ENCODE measurements around the gene PLSCR2. TPM values are rescaled to one million over a fixed set of nuclear protein-coding genes. Genes with fewer than 3 reads are reported as not detected.

PLSCR2 gene, protein sequence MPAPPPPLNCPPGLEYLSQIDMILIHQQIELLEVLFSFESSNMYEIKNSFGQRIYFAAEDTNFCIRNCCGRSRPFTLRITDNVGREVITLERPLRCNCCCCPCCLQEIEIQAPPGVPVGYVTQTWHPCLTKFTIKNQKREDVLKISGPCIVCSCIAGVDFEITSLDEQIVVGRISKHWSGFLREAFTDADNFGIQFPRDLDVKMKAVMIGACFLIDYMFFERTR
- total RNA-seq (1.4 TPM), polyA plus RNA-seq (ENCODE audit: insufficient read depth, low read depth, low replicate concordance) (not detected)
- long read RNA-seq, donor 1 = 0 reads
- long read RNA-seq, donor 2 = 0 reads
- long read RNA-seq, donor 3 = 0 reads
- long read RNA-seq, donor 4 = 0 reads
- long read RNA-seq, donor 5 = 0 reads
- long read RNA-seq, donor 6 = 0 reads
- long read RNA-seq, donor 7, partial matches to known transcripts = 0 of 3 reads
- long read RNA-seq, donor 7, other reads (novel, unspliced or antisense) = 3 of 3 reads
- long read RNA-seq, donor 8 = 0 reads
- long read RNA-seq, donor 9 = 0 reads
- long read RNA-seq, donor 10 = 0 reads

GRCh38 chr3:146469150-146470017, at the start of gene PLSCR2:
TSS of gene PLSCR2 (minus strand) at chr3:146469561. CDS start at chr3:146459904, 9,657 bp downstream.
- TF ChIP-seq, protein P1, sequence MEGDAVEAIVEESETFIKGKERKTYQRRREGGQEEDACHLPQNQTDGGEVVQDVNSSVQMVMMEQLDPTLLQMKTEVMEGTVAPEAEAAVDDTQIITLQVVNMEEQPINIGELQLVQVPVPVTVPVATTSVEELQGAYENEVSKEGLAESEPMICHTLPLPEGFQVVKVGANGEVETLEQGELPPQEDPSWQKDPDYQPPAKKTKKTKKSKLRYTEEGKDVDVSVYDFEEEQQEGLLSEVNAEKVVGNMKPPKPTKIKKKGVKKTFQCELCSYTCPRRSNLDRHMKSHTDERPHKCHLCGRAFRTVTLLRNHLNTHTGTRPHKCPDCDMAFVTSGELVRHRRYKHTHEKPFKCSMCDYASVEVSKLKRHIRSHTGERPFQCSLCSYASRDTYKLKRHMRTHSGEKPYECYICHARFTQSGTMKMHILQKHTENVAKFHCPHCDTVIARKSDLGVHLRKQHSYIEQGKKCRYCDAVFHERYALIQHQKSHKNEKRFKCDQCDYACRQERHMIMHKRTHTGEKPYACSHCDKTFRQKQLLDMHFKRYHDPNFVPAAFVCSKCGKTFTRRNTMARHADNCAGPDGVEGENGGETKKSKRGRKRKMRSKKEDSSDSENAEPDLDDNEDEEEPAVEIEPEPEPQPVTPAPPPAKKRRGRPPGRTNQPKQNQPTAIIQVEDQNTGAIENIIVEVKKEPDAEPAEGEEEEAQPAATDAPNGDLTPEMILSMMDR (IDR thresholded peaks at IDR 0.05; ENCODE audit: borderline replicate concordance, extremely low read depth, insufficient read depth) = no peak
- peak within 1 kb of the TSS; percentile 93 to 95 for H3K27ac ChIP-seq (ENCODE audit: low read depth in 2 of 2, low read length in 2 of 2)
- FAIRE-seq = no peak

GRCh38 chr3:146517684-146518435, 48.5 kb upstream of the PLSCR2 start:
- peaks cover 0 to 6% (median 5%) of the 10 kb centered on the region in 3 donors for H3K4me1 ChIP-seq (ENCODE audit: control insufficient read depth in 2 of 3, insufficient read depth in 2 of 3, low read depth in 1 of 3, low read length in 3 of 3)
- DNase-seq = no peak
- H3K36me3 ChIP-seq (ENCODE audit: control insufficient read depth in 2 of 3, insufficient read depth in 3 of 3, low read length in 3 of 3) = peaks cover 0 to 11% (median 0%) of the 10 kb centered on the region in 3 donors
- H3K9ac ChIP-seq (ENCODE audit: low read length in 3 of 3) = no peak overlapping the region
- TF ChIP-seq, protein P1 (IDR thresholded peaks at IDR 0.05; ENCODE audit: borderline replicate concordance, extremely low read depth, insufficient read depth) = no peak
- no peak overlapping the region for H3K27ac ChIP-seq (ENCODE audit: low read depth in 2 of 2, low read length in 2 of 2)
- intact Hi-C loops (cut with DNase I) = no loop called here
- H3K27me3 ChIP-seq (ENCODE audit: control insufficient read depth, insufficient read depth, low read length) = no peaks in the 10 kb centered on the region
- H3K9me3 ChIP-seq (ENCODE audit: control insufficient read depth in 2 of 3, insufficient read depth in 1 of 3, low read length in 3 of 3) = no peaks in the 10 kb centered on the region
- FAIRE-seq = no peak
- no peak overlapping the region for H3K4me3 ChIP-seq (ENCODE audit: low read length in 3 of 3)

More at GRCh38 chr3:146469150-146470017, at the start of gene PLSCR2:
- peak; percentile 77 to 95 (median 85) for DNase-seq
- no peaks in the 10 kb centered on the region for H3K9me3 ChIP-seq (ENCODE audit: control insufficient read depth in 2 of 3, insufficient read depth in 1 of 3, low read length in 3 of 3)
- no peaks in the 10 kb centered on the region for H3K36me3 ChIP-seq (ENCODE audit: control insufficient read depth in 2 of 3, insufficient read depth in 3 of 3, low read length in 3 of 3)
- H3K27me3 ChIP-seq (ENCODE audit: control insufficient read depth, insufficient read depth, low read length) = no peaks in the 10 kb centered on the region
- H3K4me3 ChIP-seq (ENCODE audit: low read length in 3 of 3) = peak within 1 kb of the TSS; percentile 63 to 79 (median 79)
- H3K4me1 ChIP-seq (ENCODE audit: control insufficient read depth in 2 of 3, insufficient read depth in 2 of 3, low read depth in 1 of 3, low read length in 3 of 3) = peaks cover 0 to 4% (median 0%) of the 10 kb centered on the region in 3 donors
- H3K9ac ChIP-seq (ENCODE audit: low read length in 3 of 3) = peak within 1 kb of the TSS; percentile 19 to 68 (median 65)
- intact Hi-C loops (cut with DNase I) = no loop called here

- H3K27ac ChIP-seq (ENCODE audit: low read depth in 2 of 2, low read length in 2 of 2) = peak overlapping the region in 1 of 2 donors; percentile 38
- TF ChIP-seq, protein P1 (IDR thresholded peaks at IDR 0.05; ENCODE audit: borderline replicate concordance, extremely low read depth, insufficient read depth) = no peak
- intact Hi-C loops (cut with DNase I) = no loop called here
- H3K9ac ChIP-seq (ENCODE audit: low read length in 3 of 3) = no peak overlapping the region
- peaks cover 0 to 8% (median 0%) of the 10 kb centered on the region in 3 donors for H3K36me3 ChIP-seq (ENCODE audit: control insufficient read depth in 2 of 3, insufficient read depth in 3 of 3, low read length in 3 of 3)
- H3K4me3 ChIP-seq (ENCODE audit: low read length in 3 of 3) = no peak overlapping the region
- H3K27me3 ChIP-seq (ENCODE audit: control insufficient read depth, insufficient read depth, low read length) = no peaks in the 10 kb centered on the region
- peaks cover 0 to 21% (median 5%) of the 10 kb centered on the region in 3 donors for H3K4me1 ChIP-seq (ENCODE audit: control insufficient read depth in 2 of 3, insufficient read depth in 2 of 3, low read depth in 1 of 3, low read length in 3 of 3)
- FAIRE-seq (peak; percentile 49), DNase-seq (no peak)
- no peaks in the 10 kb centered on the region for H3K9me3 ChIP-seq (ENCODE audit: control insufficient read depth in 2 of 3, insufficient read depth in 1 of 3, low read length in 3 of 3)
Measured at GRCh38 chr3:146513386-146514051, 44.2 kb upstream of the PLSCR2 start.
